CD14-positive monocyte (primary cell): ENCODE measurements around the gene ZMYM3. TPM values are rescaled to one million over a fixed set of nuclear protein-coding genes. Genes with fewer than 3 reads are reported as not detected.

ENCODE experiments used
- DNase-seq, 3 donors: peaks; one replicate each; pipeline ENCODE4 v3.0.0-alpha.2; 2011 to 2022
- H2AFZ ChIP-seq: 2 replicates; pipeline ENCODE4 v1.6.0; 2012; ENCODE audit warnings: mild to moderate bottlenecking, low read depth, low read length, inconsistent platforms; ENCODE audit not compliant: insufficient read depth, poor library complexity, severe bottlenecking
- H3K27ac ChIP-seq, 2 donors: 1 replicate in 1 of 2; 2 replicates in 1 of 2; pipeline ENCODE4 v1.5.1; 2012 to 2013; ENCODE audit warnings: low read length in 2 of 2, control low read depth in 1 of 2, inconsistent platforms in 1 of 2, low read depth in 1 of 2, mild to moderate bottlenecking in 1 of 2
- H3K27me3 ChIP-seq, 2 donors: one replicate each; pipeline versions ENCODE4 v1.6.0 to v1.6.1; 2011 to 2013; ENCODE audit warnings: low read length in 2 of 2; ENCODE audit not compliant: control insufficient read depth in 2 of 2, insufficient read depth in 2 of 2
- H3K36me3 ChIP-seq, 2 donors: replicated peaks in 1 of 2; 1 replicate in 1 of 2; 2 replicates in 1 of 2; pipeline versions ENCODE4 v1.5.1 to v1.6.1; 2012 to 2013; ENCODE audit warnings: low read length in 2 of 2, control low read depth in 1 of 2, inconsistent platforms in 1 of 2, mild to moderate bottlenecking in 1 of 2; ENCODE audit not compliant: insufficient read depth in 2 of 2, control insufficient read depth in 1 of 2
- H3K4me1 ChIP-seq, 2 donors: 1 replicate in 1 of 2; 2 replicates in 1 of 2; pipeline versions ENCODE4 v1.5.1 to v1.6.1; 2012 to 2013; ENCODE audit warnings: low read length in 2 of 2, control low read depth in 1 of 2, inconsistent platforms in 1 of 2, mild to moderate bottlenecking in 1 of 2, moderate library complexity in 1 of 2; ENCODE audit not compliant: insufficient read depth in 2 of 2, control insufficient read depth in 1 of 2
- H3K4me2 ChIP-seq: replicated peaks from 2 replicates; pipeline ENCODE3; 2012; ENCODE audit warnings: low read length, moderate library complexity, mild to moderate bottlenecking; ENCODE audit not compliant: poor library complexity, severe bottlenecking; ENCODE audit errors: extremely low read depth
- H3K4me3 ChIP-seq, 3 experiments: fragments of 200-600 bp in 1 of 3; sonication (generic) in 1 of 3; replicated peaks in 1 of 3; 1 replicate in 2 of 3; 2 replicates in 1 of 3; pipeline ENCODE4 v1.5.1; 2011 to 2013; ENCODE audit warnings: low read length in 3 of 3, mild to moderate bottlenecking in 3 of 3, control low read depth in 2 of 3, low read depth in 2 of 3, inconsistent platforms in 1 of 3, moderate library complexity in 1 of 3
- H3K79me2 ChIP-seq: 2 replicates; pipeline ENCODE4 v1.6.0; 2012; ENCODE audit warnings: mild to moderate bottlenecking, control low read depth, inconsistent platforms, low read length, moderate library complexity; ENCODE audit not compliant: insufficient read depth
- H3K9ac ChIP-seq: 2 replicates; pipeline ENCODE4 v1.6.0; 2017; ENCODE audit warnings: low read length, mild to moderate bottlenecking; ENCODE audit not compliant: insufficient read depth, poor library complexity, severe bottlenecking
- H3K9me3 ChIP-seq, 2 donors: replicated peaks in 1 of 2; 1 replicate in 1 of 2; 2 replicates in 1 of 2; pipeline versions ENCODE4 v1.5.1 to v1.6.1; 2012 to 2013; ENCODE audit warnings: low read length in 2 of 2, control low read depth in 1 of 2; ENCODE audit not compliant: control insufficient read depth in 1 of 2, insufficient read depth in 1 of 2
- H4K20me1 ChIP-seq: 2 replicates; pipeline ENCODE4 v1.6.0; 2012; ENCODE audit warnings: mild to moderate bottlenecking, low read length, control low read depth, moderate library complexity; ENCODE audit not compliant: insufficient read depth
- H3K27ac Mint-ChIP-seq, 7 donors: one replicate each; pipeline ENCODE4 v1.8.0; 2020; ENCODE audit warnings: mild to moderate bottlenecking in 7 of 7, mixed read lengths in 7 of 7, moderate library complexity in 6 of 7, inconsistent platforms in 2 of 7
- H3K27me3 Mint-ChIP-seq, 3 donors: one replicate each; pipeline ENCODE4 v1.8.0; 2021 to 2022; ENCODE audit warnings: low read depth in 3 of 3, mild to moderate bottlenecking in 3 of 3, mixed read lengths in 3 of 3, moderate library complexity in 3 of 3, inconsistent platforms in 1 of 3
- H3K36me3 Mint-ChIP-seq, 2 donors: one replicate each; pipeline ENCODE4 v1.8.0; 2020; ENCODE audit warnings: mixed read lengths in 2 of 2, inconsistent platforms in 1 of 2, mild to moderate bottlenecking in 1 of 2
- H3K4me1 Mint-ChIP-seq: one replicate; pipeline ENCODE4 v1.8.0; 2020; ENCODE audit warnings: mild to moderate bottlenecking, mixed read lengths
- H3K4me3 Mint-ChIP-seq, 2 donors: one replicate each; pipeline ENCODE4 v1.8.0; 2020; ENCODE audit warnings: mild to moderate bottlenecking in 2 of 2, mixed read lengths in 2 of 2, moderate library complexity in 1 of 2
- H3K9me3 Mint-ChIP-seq, 7 donors: one replicate each; pipeline ENCODE4 v1.8.0; 2020 to 2022; ENCODE audit warnings: mixed read lengths in 7 of 7, mild to moderate bottlenecking in 6 of 7, moderate library complexity in 6 of 7, inconsistent platforms in 2 of 7
- CTCF ChIP-seq: fragments of 200-600 bp; IDR thresholded peaks from one replicate; pipeline ENCODE4 v1.8.0; 2022; ENCODE audit warnings: antibody characterized with exemption, mild to moderate bottlenecking
- WGBS: methylation state at CpG from one replicate; pipeline ENCODE4 v1.1.5; 2013; ENCODE audit warnings: missing lambda C conversion rate; ENCODE audit not compliant: insufficient coverage; 5-methylcytosine and 5-hydroxymethylcytosine counted together
- intact Hi-C, 2 donors: fragments of 100-400 bp; cut with micrococcal nuclease; formaldehyde crosslinking; loops; one replicate each; pipeline versions ENCODE4 v1.15.0 to v1.15.1; 2023
- polyA plus RNA-seq, 3 donors: library from polyadenylated mRNA; depleted of rRNA in 1 of 3; unstranded in 2 of 3; stranded (reverse) in 1 of 3; fragments of 300-500 nt in 2 of 3; fragments of >200 nt in 1 of 3; fragmentation: Illumina TruSeq in 2 of 3; gene quantifications; 1 replicate in 2 of 3; 2 replicates in 1 of 3; pipeline ENCODE4 v1.2.3, GENCODE V29; 2012 to 2021

The ZMYM3 gene
- polyA plus RNA-seq, 3 donors = 3.9 to 13.2 (median 4.8) TPM

- H3K4me3 Mint-ChIP-seq = no peak overlapping the region
- H3K36me3 ChIP-seq = peaks cover 64 to 72% of the 10 kb centered on the region in 2 donors
- H3K9me3 ChIP-seq = no peaks in the 10 kb centered on the region
- no peak overlapping the region for H3K4me2 ChIP-seq
- H3K27ac Mint-ChIP-seq = no peak overlapping the region
- H3K9me3 Mint-ChIP-seq = no peaks in the 10 kb centered on the region
- H3K4me1 ChIP-seq = no peaks in the 10 kb centered on the region
- no peak overlapping the region for H3K27ac ChIP-seq
- H3K27me3 Mint-ChIP-seq = peaks cover 0 to 4% (median 0%) of the 10 kb centered on the region in 3 donors
- H2AFZ ChIP-seq = no peak overlapping the region
- no peak overlapping the region for H3K9ac ChIP-seq
- no peak for DNase-seq
- H4K20me1 ChIP-seq = peaks cover 49% of the 10 kb centered on the region
- no peak overlapping the region for H3K4me3 ChIP-seq
- intact Hi-C loops = loop anchor here in 1 of 2 donors (10.0 kb wide), 1 partner anchor 82 kb away; no protein-coding TSS in a partner anchor
- peaks cover 46% of the 10 kb centered on the region for H3K79me2 ChIP-seq
- peaks cover 2% of the 10 kb centered on the region for H3K4me1 Mint-ChIP-seq
- no CpG with 5 or more reads among the region's 7 CpGs for WGBS
- H3K27me3 ChIP-seq = no peaks in the 10 kb centered on the region
- peaks cover 45 to 78% of the 10 kb centered on the region in 2 donors for H3K36me3 Mint-ChIP-seq
- no peak for TF ChIP-seq CTCF
Observed at GRCh38 chrX:71292669-71293365, 38.9 kb upstream of the ZMYM3 start.

DNA sequence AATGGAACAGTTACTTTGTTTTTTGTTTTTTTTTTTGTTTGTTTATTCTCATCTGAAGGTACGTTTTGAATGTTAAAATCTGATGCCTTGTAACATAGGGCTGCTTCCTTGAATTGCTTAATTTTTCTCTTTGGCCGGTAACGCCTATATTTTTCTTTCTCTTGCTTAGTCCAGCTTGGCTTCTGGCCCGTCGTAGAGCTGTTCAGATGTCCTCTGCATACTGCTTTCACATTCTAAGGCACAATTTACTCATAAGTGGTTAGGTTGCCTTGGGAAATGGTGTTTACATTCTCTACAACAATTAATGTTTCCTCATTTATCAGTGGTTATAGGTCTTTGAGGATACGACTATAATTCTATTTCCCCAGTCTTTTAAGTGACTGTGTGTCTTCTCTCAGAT, 37.4 kb upstream of the ZMYM3 start:
- peaks cover 63% of the 10 kb centered on the region for H4K20me1 ChIP-seq
- peaks cover 31 to 64% of the 10 kb centered on the region in 2 donors for H3K36me3 Mint-ChIP-seq
- WGBS = no CpG with 5 or more reads among the region's 6 CpGs

More for the DNA sequence above, 37.4 kb upstream of the ZMYM3 start:
- Mint-ChIP-seq H3K27ac (no peak overlapping the region), H3K9me3 (no peaks in the 10 kb centered on the region), H3K4me3 (no peak overlapping the region), H3K4me1 (peaks cover 2% of the 10 kb centered on the region), H3K27me3 (peaks cover 0 to 4% (median 0%) of the 10 kb centered on the region in 3 donors)
- Histone ChIP-seq H3K27me3 (no peaks in the 10 kb centered on the region), H3K4me1 (no peaks in the 10 kb centered on the region), H3K36me3 (peaks cover 49 to 58% of the 10 kb centered on the region in 2 donors), H3K9ac (no peak overlapping the region), H3K9me3 (no peaks in the 10 kb centered on the region), H2AFZ (no peak overlapping the region), H3K4me3 (no peak overlapping the region), H3K4me2 (no peak overlapping the region), H3K79me2 (peaks cover 61% of the 10 kb centered on the region), H3K27ac (no peak overlapping the region)
- no peak for TF ChIP-seq CTCF
- intact Hi-C loops = loop anchor here in 1 of 2 donors (10.0 kb wide), 1 partner anchor 83 kb away; no protein-coding TSS in a partner anchor
- DNase-seq = no peak
